Measurements from ENCODE around the gene NLRX1. TPM values are rescaled to one million over a fixed set of nuclear protein-coding genes. Genes with fewer than 3 reads are reported as not detected.
"Not testable (repeated sequence)": the region's sequence is repeated elsewhere in the genome, so short reads cannot be mapped to it uniquely, and the experiment has no call there.

The NLRX1 gene
- total RNA-seq, 1 experiment from 2014 or later, result 16.7 TPM

DNA sequence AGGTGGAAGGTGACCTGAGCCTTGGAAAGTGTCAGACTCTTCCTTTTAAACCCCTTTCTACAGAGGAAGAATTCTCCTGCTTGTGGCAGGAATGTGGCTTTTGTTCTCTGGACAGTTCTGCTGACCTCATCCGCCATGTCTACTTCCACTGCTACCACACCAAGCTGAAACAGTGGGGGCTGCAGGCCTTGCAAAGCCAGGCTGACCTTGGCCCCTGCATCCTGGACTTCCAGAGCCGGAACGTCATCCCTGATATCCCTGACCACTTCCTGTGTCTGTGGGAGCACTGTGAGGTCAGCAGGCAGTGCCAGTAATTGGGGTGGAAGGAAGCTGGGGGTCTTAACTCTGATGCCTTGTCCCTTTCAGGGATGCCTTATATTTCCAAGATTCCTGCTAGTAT, 37.9 kb upstream of the NLRX1 start:
- CTCF ChIA-PET, result interaction anchor here (0.5 kb wide), 1 partner anchor 14 kb away, joined by 3 read pairs; no protein-coding TSS in a partner anchor

DNA sequence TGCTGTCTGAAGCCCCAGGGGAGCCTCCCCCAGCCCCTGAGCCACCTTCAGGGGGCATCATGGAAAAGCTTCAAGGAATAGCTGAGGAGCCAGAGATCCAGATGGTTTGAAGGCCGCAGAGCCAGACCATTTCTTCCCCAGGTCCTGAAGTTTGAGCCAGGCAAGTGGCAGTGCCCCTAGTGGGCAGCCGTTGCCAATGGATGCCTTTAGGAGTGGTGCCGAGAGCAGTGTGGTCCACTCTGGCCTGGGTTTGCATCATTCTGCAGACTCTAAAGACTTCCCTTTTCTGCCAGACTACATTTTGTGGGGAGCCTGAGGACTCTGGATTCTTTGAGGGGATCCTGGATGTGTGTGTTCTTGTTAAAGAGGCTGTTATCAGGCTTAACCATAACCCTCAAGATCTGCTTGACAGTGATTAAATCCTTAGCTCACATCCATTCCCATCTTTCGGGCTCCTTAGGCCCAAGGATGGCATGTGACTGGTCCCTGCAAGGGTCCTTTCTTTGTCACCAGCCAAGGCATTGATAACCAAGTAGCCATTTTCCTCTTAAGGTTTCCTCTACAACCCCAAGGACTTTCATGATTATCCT, 34.0 kb upstream of the NLRX1 start:
- DNase-seq (ENCODE audit: unreplicated experiment), result peak; percentile 18
- ChIA-PET POLR2A (interaction anchor here (0.6 to 1.6 kb wide), 5 partner anchors 8 to 175 kb away, joined by 3 to 5 read pairs (median 3); partner anchors contain the start of gene HINFP), CTCF (interaction anchor here (0.5 to 1.3 kb wide), 6 partner anchors 9 to 507 kb away, joined by 3 to 6 read pairs (median 4); no protein-coding TSS in a partner anchor)
- Mint-ChIP-seq H3K27me3 (ENCODE audit: insufficient read depth, unreplicated experiment) (peaks cover 19% of the 10 kb centered on the region), H3K9me3 (ENCODE audit: unreplicated experiment) (no peaks in the 10 kb centered on the region), H3K4me3 (ENCODE audit: unreplicated experiment) (no peak overlapping the region), H3K4me1 (ENCODE audit: insufficient read depth, unreplicated experiment) (no peaks in the 10 kb centered on the region), H3K36me3 (ENCODE audit: insufficient read depth, unreplicated experiment) (peaks cover 51% of the 10 kb centered on the region), H3K27ac (ENCODE audit: low read depth, unreplicated experiment) (no peak overlapping the region)
- TF ChIP-seq, protein P1, sequence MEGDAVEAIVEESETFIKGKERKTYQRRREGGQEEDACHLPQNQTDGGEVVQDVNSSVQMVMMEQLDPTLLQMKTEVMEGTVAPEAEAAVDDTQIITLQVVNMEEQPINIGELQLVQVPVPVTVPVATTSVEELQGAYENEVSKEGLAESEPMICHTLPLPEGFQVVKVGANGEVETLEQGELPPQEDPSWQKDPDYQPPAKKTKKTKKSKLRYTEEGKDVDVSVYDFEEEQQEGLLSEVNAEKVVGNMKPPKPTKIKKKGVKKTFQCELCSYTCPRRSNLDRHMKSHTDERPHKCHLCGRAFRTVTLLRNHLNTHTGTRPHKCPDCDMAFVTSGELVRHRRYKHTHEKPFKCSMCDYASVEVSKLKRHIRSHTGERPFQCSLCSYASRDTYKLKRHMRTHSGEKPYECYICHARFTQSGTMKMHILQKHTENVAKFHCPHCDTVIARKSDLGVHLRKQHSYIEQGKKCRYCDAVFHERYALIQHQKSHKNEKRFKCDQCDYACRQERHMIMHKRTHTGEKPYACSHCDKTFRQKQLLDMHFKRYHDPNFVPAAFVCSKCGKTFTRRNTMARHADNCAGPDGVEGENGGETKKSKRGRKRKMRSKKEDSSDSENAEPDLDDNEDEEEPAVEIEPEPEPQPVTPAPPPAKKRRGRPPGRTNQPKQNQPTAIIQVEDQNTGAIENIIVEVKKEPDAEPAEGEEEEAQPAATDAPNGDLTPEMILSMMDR (IDR thresholded peaks at IDR 0.05; ENCODE audit: unreplicated experiment), result peak; percentile 49
- BruUV-seq (replicated peaks), result no TSS peak
- intact Hi-C loops (cut with micrococcal nuclease), result no loop called here

More for the DNA sequence above, 37.9 kb upstream of the NLRX1 start:
- TF ChIP-seq, protein P1 (IDR thresholded peaks at IDR 0.05; ENCODE audit: unreplicated experiment), result no peak
- POLR2A ChIA-PET, result no interaction called here
- Mint-ChIP-seq H3K4me3 (ENCODE audit: unreplicated experiment) (no peak overlapping the region), H3K27ac (ENCODE audit: low read depth, unreplicated experiment) (no peak overlapping the region), H3K36me3 (ENCODE audit: insufficient read depth, unreplicated experiment) (peaks cover 79% of the 10 kb centered on the region), H3K9me3 (ENCODE audit: unreplicated experiment) (no peaks in the 10 kb centered on the region), H3K27me3 (ENCODE audit: insufficient read depth, unreplicated experiment) (no peaks in the 10 kb centered on the region), H3K4me1 (ENCODE audit: insufficient read depth, unreplicated experiment) (peaks cover 7% of the 10 kb centered on the region)
- intact Hi-C loops (cut with micrococcal nuclease), result no loop called here
- BruUV-seq (replicated peaks), result no TSS peak
- DNase-seq (ENCODE audit: unreplicated experiment), result no peak

DNA sequence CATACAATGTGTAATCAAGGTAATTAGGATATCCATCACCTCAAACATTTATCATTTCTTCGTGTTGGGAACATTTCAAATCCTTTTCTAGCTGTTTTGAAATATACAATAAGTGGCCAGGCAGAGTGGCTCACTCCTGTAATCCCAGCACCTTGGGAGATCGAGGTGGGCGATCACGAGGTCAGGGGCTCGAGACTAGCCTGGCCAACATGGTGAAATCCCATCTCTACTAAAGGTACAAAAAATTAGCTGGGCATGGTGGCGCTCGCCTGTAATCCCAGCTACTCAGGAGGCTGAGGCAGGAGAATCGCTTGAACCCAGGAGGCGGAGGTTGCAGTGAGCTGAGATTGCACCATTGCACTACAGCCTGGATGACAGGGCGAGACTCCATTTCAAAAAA, 29.2 kb upstream of the NLRX1 start:
- peaks cover 19% of the 10 kb centered on the region for H3K27me3 Mint-ChIP-seq (ENCODE audit: insufficient read depth, unreplicated experiment)
- DNase-seq (ENCODE audit: unreplicated experiment); BruUV-seq (replicated peaks); H3K4me1 Mint-ChIP-seq (ENCODE audit: insufficient read depth, unreplicated experiment); intact Hi-C loops (cut with micrococcal nuclease); H3K27ac Mint-ChIP-seq (ENCODE audit: low read depth, unreplicated experiment); H3K36me3 Mint-ChIP-seq (ENCODE audit: insufficient read depth, unreplicated experiment); H3K9me3 Mint-ChIP-seq (ENCODE audit: unreplicated experiment); H3K4me3 Mint-ChIP-seq (ENCODE audit: unreplicated experiment): not testable (repeated sequence)
- ChIA-PET CTCF (interaction anchor here (0.7 to 1.1 kb wide), 5 partner anchors 24 to 995 kb away, joined by 3 to 4 read pairs (median 3); no protein-coding TSS in a partner anchor), POLR2A (interaction anchor here (1.1 to 2.7 kb wide), 5 partner anchors 10 to 37 kb away, joined by 3 to 7 read pairs (median 4); partner anchors contain the start of gene HINFP)

DNA sequence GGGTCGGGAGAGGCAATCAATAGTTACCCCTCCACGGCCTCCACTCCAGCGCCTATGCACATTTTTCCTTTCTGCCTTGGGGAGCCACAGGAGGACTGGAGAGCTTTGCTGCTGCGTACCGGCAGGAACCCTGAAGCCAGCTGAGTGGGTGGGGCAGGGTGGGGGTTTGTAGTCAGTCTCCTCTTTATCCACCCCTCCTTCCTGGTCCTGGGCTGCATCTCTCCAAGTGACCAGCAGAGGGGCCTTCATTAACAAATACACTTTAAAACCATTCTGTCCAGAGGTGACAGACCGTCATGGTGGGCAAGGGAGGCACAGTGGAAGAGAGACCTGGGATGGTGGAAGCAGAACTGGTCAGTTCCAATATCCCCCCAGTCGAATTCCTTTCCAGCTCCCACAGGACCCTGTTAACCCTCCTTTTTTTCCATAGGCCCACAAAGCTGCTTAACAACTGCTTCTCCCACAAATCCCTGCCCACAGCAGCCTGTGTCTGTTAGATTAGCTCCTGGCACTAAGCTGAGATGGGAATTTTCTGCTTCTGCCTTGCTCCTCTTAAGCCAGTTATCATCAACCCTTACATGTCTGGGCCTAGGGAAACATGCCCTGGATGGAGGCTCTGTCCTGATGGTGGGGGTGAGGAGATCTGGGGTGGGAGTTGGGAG, 23.6 kb upstream of the NLRX1 start:
- peaks cover 16% of the 10 kb centered on the region for H3K27me3 Mint-ChIP-seq (ENCODE audit: insufficient read depth, unreplicated experiment)
- TF ChIP-seq, protein P1 (IDR thresholded peaks at IDR 0.05; ENCODE audit: unreplicated experiment), result peak; percentile 65
- no peak overlapping the region for H3K27ac Mint-ChIP-seq (ENCODE audit: low read depth, unreplicated experiment)
- intact Hi-C loops (cut with micrococcal nuclease), result loop anchor here (1.0 to 2.0 kb wide), 2 partner anchors 52 to 178 kb away; no protein-coding TSS in a partner anchor
- no peaks in the 10 kb centered on the region for H3K9me3 Mint-ChIP-seq (ENCODE audit: unreplicated experiment)
- DNase-seq (ENCODE audit: unreplicated experiment), result peak; percentile 72
- POLR2A ChIA-PET, result interaction anchor here (0.6 to 1.4 kb wide), 4 partner anchors 21 to 410 kb away, joined by 3 to 6 read pairs (median 3); partner anchors contain the start of gene HINFP
- no peaks in the 10 kb centered on the region for H3K36me3 Mint-ChIP-seq (ENCODE audit: insufficient read depth, unreplicated experiment)
- BruUV-seq (replicated peaks), result no TSS peak
- H3K4me1 Mint-ChIP-seq (ENCODE audit: insufficient read depth, unreplicated experiment), result no peaks in the 10 kb centered on the region
- no peak overlapping the region for H3K4me3 Mint-ChIP-seq (ENCODE audit: unreplicated experiment)
- CTCF ChIA-PET, result interaction anchor here (0.7 to 4.5 kb wide), 25 partner anchors 10 to 319 kb away, joined by 3 to 43 read pairs (median 4); partner anchors contain the start of genes C2CD2L and CBL

Data from MCF 10A (cell line).